ENCODE data around the gene EID3. TPM values are rescaled to one million over a fixed set of nuclear protein-coding genes. Genes with fewer than 3 reads are reported as not detected.

Gene EID3
- total RNA-seq, 1 experiment from 2014 or later = 1.4 TPM

DNA sequence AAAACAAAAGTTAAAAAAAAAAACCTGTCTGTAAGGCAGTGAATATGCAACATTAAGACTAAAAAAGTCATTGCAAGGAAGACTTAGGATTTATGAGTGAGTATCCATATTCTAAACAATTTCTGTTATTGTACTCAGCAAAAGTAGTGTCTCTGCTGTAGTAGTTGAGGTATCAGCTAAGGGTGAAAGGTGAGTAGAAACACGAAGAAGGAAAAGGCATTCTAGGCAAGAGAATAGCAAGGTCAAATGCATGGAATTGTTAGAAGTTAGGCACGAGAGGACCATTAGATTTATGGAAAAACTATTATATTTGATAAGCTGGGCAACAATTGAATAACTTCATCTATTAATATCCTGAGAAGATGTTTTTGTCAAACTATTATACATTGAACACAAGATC, 1.8 kb downstream of the EID3 start:
- Histone ChIP-seq H2BK120ac (ENCODE audit: low read depth, low read length, poor library complexity, severe bottlenecking) (no peak overlapping the region), H3K23ac (ENCODE audit: insufficient read length, low read depth, low read length) (no peak overlapping the region), H3K9me3 (ENCODE audit: control insufficient read depth, low read depth, low read length) (no peaks in the 10 kb centered on the region), H4K20me1 (ENCODE audit: control insufficient read depth, insufficient read depth, insufficient read length) (no peaks in the 10 kb centered on the region), H3K4me1 (ENCODE audit: insufficient read depth, low read length) (no peaks in the 10 kb centered on the region), H3K9ac (ENCODE audit: extremely low read depth, insufficient read length, low read length) (no peak overlapping the region), H3K27ac (ENCODE audit: insufficient read length, low read depth, low read length) (no peak overlapping the region), H3K4ac (ENCODE audit: low read depth, low read length) (no peak overlapping the region), H4K5ac (ENCODE audit: insufficient read length, low read depth, low read length) (no peak overlapping the region), H3K56ac (ENCODE audit: insufficient read length, low read depth, low read length) (no peak overlapping the region), H3K27me3 (ENCODE audit: insufficient read depth, low read length) (no peaks in the 10 kb centered on the region), H3T11ph (ENCODE audit: low read length) (no peak overlapping the region), H4K91ac (ENCODE audit: insufficient read length, low read depth, low read length) (no peak overlapping the region), H2BK5ac (ENCODE audit: insufficient read length, low read length) (no peak overlapping the region), H3K79me1 (ENCODE audit: insufficient read depth, low read depth, low read length, poor library complexity, severe bottlenecking) (peaks cover 3% of the 10 kb centered on the region), H3K23me2 (ENCODE audit: insufficient read length, low read depth, low read length, poor library complexity, severe bottlenecking) (peaks cover 3% of the 10 kb centered on the region), H4K8ac (replicated peaks; ENCODE audit: insufficient read length, low read depth, low read length) (no peak overlapping the region), H3K14ac (ENCODE audit: insufficient read depth, low read length) (no peak overlapping the region), H2AK5ac (ENCODE audit: insufficient read length, low read length) (no peak overlapping the region), H3K4me2 (ENCODE audit: insufficient read depth, insufficient read length, low read length) (no peak overlapping the region), H3K79me2 (ENCODE audit: insufficient read depth, low read length) (peaks cover 14% of the 10 kb centered on the region; the same call in 1 of the 2 replicates), H2BK20ac (ENCODE audit: low read depth, low read length, poor library complexity, severe bottlenecking) (no peak overlapping the region), H2BK12ac (ENCODE audit: insufficient read length, low read depth, low read length) (no peak overlapping the region), H2BK15ac (ENCODE audit: low read depth, low read length) (no peak overlapping the region), H2AFZ (ENCODE audit: low read length) (no peak overlapping the region), H3K18ac (ENCODE audit: insufficient read length, low read depth, low read length) (no peak overlapping the region)
- Mint-ChIP-seq H3K27me3 (ENCODE audit: low read depth) (no peaks in the 10 kb centered on the region), H3K27ac (peak overlapping the region in 1 of 3 experiments; percentile 42; a peak in 2 of 7 replicates), H3K9me3 (no peaks in the 10 kb centered on the region), H3K4me3 (no peak overlapping the region), H3K36me3 (ENCODE audit: insufficient read depth in 1 of 3, low read depth in 3 of 3) (peaks cover 15 to 37% (median 19%) of the 10 kb centered on the region in 3 experiments; a peak in 6 of 7 replicates), H3K4me1 (peaks cover 48% of the 10 kb centered on the region in 2 experiments)
- DNase-seq = no peak
- TF ChIP-seq, protein P1, sequence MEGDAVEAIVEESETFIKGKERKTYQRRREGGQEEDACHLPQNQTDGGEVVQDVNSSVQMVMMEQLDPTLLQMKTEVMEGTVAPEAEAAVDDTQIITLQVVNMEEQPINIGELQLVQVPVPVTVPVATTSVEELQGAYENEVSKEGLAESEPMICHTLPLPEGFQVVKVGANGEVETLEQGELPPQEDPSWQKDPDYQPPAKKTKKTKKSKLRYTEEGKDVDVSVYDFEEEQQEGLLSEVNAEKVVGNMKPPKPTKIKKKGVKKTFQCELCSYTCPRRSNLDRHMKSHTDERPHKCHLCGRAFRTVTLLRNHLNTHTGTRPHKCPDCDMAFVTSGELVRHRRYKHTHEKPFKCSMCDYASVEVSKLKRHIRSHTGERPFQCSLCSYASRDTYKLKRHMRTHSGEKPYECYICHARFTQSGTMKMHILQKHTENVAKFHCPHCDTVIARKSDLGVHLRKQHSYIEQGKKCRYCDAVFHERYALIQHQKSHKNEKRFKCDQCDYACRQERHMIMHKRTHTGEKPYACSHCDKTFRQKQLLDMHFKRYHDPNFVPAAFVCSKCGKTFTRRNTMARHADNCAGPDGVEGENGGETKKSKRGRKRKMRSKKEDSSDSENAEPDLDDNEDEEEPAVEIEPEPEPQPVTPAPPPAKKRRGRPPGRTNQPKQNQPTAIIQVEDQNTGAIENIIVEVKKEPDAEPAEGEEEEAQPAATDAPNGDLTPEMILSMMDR (conservative IDR thresholded peaks at IDR 0.05) = no peak
- WGBS (ENCODE audit: extremely low coverage, insufficient read length, low lambda C conversion rate) = no CpG with 5 or more reads among the region's 2 CpGs

All from H9 (cell line).